GM12878 (cell line): ENCODE data around the gene ZNFX1.

Experiments
- NFIC ChIP-seq: IDR thresholded peaks from 2 replicates; pipeline ENCODE4 v1.6.1; 2012; ENCODE audit warnings: low read depth, mild to moderate bottlenecking, inconsistent platforms, low read length, moderate library complexity
- TF ChIP-seq, protein P1 (sequence below): IDR thresholded peaks from 2 replicates; pipeline ENCODE4 v1.6.1; 2011; ENCODE audit warnings: low read depth, low read length, improper control_type of control experiment, borderline replicate concordance

DNA sequence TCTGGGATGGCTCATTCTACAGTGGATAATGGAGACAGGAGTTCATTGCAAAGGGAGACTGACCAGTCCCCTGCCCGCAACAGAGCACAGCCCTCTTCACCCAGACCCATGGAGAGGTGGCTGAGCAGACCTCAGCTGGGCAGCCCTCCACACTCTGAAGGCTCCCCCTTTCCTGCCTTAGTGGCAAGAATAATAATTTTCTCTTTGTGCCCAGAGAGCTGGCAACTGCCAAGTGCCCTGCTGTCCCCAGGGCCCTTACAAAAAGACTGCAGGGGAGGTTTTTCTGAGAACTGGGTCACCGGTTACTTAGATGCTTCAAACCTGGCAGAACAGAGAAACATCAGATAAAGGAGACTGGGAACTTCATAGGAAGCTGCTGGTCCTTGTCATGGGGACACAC, 35.4 kb upstream of the ZNFX1 start:
- no peak for TF ChIP-seq NFIC
- TF ChIP-seq, protein P1, sequence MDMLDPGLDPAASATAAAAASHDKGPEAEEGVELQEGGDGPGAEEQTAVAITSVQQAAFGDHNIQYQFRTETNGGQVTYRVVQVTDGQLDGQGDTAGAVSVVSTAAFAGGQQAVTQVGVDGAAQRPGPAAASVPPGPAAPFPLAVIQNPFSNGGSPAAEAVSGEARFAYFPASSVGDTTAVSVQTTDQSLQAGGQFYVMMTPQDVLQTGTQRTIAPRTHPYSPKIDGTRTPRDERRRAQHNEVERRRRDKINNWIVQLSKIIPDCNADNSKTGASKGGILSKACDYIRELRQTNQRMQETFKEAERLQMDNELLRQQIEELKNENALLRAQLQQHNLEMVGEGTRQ, result no peak
